HG02870 (cell line): ENCODE measurements around the gene CPNE4.
"Not testable (repeated sequence)": the region's sequence is repeated elsewhere in the genome, so short reads cannot be mapped to it uniquely, and the experiment has no call there.

ENCODE experiments used
- ATAC-seq: cut with Tn5 transposase; IDR thresholded peaks from one replicate; pipeline ENCODE4 v1.9.1; 2021; ENCODE audit warnings: mild to moderate bottlenecking, moderate library complexity; ENCODE audit not compliant: unreplicated experiment

CPNE4 gene

GRCh38 chr3:131546441-131546840 is 488.4 kb downstream of the CPNE4 start:
- ATAC-seq, result no peak

GRCh38 chr3:131544557-131544956 is 490.3 kb downstream of the CPNE4 start:
- no peak for ATAC-seq

- ATAC-seq, result no peak
These were observed 491.1 kb downstream of the CPNE4 start for GRCh38 chr3:131543714-131544113.

GRCh38 chr3:131541288-131541687 is 493.5 kb downstream of the CPNE4 start:
- ATAC-seq, result no peak

GRCh38 chr3:131540821-131541220 is 494.0 kb downstream of the CPNE4 start:
- no peak for ATAC-seq

GRCh38 chr3:131540143-131540542 is 494.7 kb downstream of the CPNE4 start:
- no peak for ATAC-seq

- no peak for ATAC-seq
These were observed 495.8 kb downstream of the CPNE4 start for GRCh38 chr3:131538968-131539367.

- ATAC-seq, result no peak
These were observed 497.3 kb downstream of the CPNE4 start for GRCh38 chr3:131537531-131537930.

- no peak for ATAC-seq
These were observed 499.2 kb downstream of the CPNE4 start for GRCh38 chr3:131535596-131535995.

GRCh38 chr3:131535131-131535530 is 499.7 kb downstream of the CPNE4 start:
- no peak for ATAC-seq

GRCh38 chr3:131532645-131533044 is 502.2 kb downstream of the CPNE4 start:
- no peak for ATAC-seq

GRCh38 chr3:131530843-131531242 is 504.0 kb downstream of the CPNE4 start:
- no peak for ATAC-seq

GRCh38 chr3:131530388-131530787 is 504.4 kb downstream of the CPNE4 start:
- no peak for ATAC-seq

GRCh38 chr3:131526801-131527347 is 507.9 kb downstream of the CPNE4 start:
- no peak for ATAC-seq

- ATAC-seq, result no peak
These were observed 516.1 kb downstream of the CPNE4 start for GRCh38 chr3:131518680-131519079.

GRCh38 chr3:131505421-131505820 is 529.4 kb downstream of the CPNE4 start:
- ATAC-seq, result no peak

GRCh38 chr3:131503320-131503635 is 531.5 kb downstream of the CPNE4 start:
- no peak for ATAC-seq

GRCh38 chr3:131502530-131503319 is 532.1 kb downstream of the CPNE4 start, which contains the start of gene MRPL3:
Gene MRPL3 (minus strand): TSS chr3:131502971. CDS start chr3:131502821, 150 bp downstream.
- ATAC-seq, result peak; percentile 90

GRCh38 chr3:131501949-131502348 is 532.9 kb downstream of the CPNE4 start:
- ATAC-seq, result no peak

GRCh38 chr3:131494706-131495105 is 540.1 kb downstream of the CPNE4 start:
- ATAC-seq, result no peak

- ATAC-seq, result no peak
These were observed 543.0 kb downstream of the CPNE4 start for GRCh38 chr3:131491775-131492174.

GRCh38 chr3:131491084-131491483 is 543.7 kb downstream of the CPNE4 start:
- ATAC-seq, result no peak

- not testable (repeated sequence) for ATAC-seq
These were observed 548.3 kb downstream of the CPNE4 start for GRCh38 chr3:131486545-131486944.
